HG03280 (cell line): Measurements from ENCODE around the gene AP5S1.
"Not testable (repeated sequence)": the region's sequence is repeated elsewhere in the genome, so short reads cannot be mapped to it uniquely, and the experiment has no call there.

Source experiments
- ATAC-seq: cut with Tn5 transposase; IDR thresholded peaks from one replicate; pipeline ENCODE4 v1.9.1; 2021; ENCODE audit warnings: mild to moderate bottlenecking, moderate library complexity; ENCODE audit not compliant: unreplicated experiment

Gene AP5S1

DNA sequence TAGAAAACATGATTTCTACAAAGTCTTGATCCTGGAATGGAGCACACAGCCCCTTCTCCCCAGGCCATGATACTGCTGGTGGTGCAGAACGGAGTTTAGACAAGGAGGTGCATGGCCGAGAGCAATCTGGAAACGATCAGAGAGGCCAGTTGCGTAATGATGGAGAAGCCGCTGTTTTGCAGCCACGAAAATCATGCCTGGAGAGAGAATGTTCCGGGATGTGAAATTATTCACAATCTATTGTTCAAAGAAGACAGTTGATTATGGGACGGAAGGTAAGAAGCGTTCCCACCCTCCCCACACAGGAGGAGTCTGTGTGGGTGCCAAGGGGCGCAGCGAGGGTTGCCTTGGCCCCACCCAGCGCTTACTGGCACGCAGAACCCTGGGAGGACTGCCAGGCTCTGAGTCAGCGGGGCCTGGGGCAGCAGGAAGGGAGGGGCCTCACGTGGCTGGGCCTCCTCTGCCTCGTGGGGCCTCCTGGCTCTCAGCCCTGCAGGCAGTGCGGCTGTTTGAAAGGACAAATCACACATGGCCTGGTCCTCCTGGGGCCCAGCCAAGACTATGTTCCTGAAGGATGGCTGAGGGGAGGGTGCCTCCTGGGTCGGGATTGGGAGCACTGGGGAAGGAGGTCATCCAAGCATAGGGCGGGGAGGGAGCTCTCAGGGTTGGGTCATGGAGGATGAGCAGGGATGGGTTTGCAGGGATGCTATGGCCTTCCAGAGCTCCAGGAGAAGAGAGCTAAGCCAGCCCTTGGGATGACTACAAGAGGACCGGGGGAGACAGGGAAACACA lies 8.7 kb upstream of the AP5S1 start:
- no peak for ATAC-seq

DNA sequence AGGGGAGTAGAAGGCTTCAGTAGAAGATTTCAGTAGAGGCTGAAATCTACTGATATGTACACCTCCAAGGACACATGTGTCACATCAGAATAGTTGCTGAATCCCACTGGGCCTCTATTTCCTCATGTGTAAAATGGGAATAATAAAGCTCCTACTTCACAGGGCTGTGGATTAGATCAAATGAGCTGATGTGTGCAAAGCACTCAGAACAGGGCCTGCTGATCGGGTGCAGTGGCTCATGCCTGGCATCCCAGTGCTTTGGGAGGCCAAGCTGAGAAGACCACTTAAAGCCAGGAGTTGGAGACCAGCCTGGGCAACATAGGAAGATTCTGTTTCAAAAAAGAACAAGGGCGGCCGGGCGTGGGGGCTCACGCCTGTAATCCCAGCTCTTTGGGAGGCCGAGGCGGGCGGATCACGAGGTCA lies 8.1 kb upstream of the AP5S1 start:
- ATAC-seq = no peak

DNA sequence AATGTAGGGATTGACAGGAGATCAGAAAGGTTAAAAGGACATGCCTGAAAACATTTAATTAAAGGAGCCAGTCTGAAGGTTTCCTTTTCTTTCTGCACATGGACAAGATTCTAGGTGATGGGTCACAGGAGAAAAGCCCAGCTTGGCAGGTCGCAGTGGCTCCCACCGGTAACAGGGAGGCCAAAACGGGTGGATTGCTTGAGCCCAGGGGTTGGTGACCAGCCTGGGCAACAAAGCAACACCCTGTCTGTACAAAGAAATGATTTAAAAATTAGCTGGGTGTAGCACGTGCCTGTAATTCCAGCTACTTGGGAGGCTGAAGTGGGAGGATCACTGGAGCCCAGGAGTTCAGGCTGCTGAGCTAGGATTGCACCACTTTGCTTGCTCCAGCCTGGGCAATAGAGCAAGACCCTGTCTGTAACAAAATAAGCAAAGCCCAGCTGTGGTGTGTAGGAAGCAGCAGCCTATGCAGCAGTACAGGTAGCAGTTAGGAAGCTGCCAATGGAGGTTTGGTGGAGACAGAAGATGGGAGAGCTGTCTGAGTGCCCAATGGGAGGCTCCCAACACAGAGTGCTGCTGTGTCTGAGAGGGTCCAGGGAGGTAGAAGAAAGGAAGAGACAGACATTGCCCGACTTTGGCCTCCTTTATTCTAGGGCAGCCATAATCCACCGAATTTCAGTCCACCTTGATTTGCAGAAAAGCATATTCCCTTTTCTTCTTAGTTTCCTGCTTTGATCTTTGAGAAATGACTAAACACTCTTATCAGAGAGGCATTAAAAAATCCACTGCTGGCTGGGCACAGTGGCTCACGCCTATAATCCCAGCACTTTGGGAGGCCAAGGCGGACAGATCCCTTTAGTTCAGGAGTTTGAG lies 7.1 kb upstream of the AP5S1 start:
- ATAC-seq = no peak

DNA sequence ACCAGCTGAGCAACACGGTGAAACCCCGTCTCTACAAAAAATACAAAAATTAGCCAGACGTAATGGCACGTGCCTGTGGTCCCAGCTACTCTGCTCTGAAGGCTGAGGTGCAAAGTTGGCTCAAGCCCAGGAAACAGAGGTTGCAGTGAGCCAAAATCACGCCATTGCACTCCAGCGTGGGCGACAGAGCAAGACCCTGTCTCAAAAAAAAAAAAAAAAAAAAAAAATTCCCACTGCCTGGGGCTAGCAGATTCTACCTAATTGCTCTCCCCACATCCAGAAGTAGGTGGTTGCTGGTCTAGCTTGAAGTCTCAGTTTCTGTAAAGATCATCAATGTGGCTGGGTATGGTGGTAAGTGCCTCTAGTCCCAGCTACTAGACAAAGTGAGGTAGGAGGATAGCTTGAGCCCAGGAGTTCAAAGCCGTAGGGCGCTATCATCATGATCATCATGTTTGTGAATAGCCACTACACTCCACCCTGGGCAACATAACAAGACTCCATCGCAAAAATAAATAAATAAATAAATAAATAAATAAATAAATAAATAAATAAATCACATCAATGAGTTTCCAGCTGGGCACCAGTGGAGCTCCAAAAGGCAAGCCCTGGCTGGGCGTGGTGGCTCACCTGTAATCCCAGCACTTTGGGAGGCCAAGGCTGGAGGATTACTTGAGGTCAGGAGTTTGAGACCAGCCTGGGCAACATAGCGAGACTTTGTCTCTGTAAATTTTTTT lies 6.3 kb upstream of the AP5S1 start:
- no peak for ATAC-seq

DNA sequence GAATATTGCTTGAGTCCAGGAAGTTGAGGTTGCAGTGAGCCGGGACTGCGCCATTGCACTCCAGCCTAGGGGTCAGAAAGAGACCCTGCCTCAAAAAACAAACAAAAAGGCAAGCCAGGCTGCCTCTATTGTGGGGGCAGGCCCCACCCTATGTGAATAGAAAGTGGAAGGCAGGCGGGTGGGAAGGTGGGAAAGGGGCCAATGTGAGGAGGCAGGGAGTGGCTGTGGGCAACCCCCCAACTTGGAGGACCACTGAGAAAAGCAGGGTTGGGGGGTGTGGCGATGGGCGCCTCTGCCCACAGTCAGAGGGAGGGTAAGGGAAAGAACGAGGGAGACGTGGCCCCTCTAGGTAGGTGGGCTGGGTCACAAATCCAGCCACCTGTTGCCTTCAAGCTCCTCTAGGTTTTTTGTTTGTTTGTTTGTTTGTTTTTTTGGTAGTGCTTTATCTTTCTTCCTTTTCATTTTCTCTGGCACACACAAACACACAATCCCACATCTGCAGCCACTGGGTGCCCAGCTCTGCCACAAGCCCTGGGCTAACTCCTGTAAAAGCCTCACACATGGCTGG lies 5.3 kb upstream of the AP5S1 start:
- no peak for ATAC-seq

DNA sequence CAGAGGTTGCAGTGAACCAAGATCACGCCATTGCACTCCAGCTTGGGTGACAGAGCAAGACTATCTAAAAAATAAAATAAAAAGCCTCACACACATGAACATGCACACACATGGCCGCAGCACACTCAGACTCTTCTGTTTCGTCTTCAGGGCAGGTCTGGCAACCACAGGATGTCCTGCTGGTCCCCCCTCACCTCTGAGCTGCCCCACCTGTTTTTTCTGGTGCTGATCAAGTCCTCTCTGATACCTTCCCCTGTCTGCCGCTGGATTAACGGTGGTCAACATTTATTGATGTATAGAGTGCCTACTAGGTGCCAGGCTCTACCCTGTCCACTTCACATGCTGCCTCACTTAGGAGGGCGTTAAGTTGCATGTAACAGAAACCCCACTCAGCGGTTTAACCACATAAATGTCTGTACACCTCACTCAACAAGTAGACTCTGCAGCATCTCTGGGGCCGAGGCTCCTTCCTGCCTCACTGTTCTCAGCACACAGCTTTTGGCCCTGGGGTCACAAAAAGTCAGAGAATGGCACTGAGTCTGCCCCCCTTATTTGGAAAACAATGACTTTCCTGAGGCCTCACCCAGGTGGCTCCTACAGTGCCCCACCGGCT lies 4.5 kb upstream of the AP5S1 start:
- no peak for ATAC-seq

DNA sequence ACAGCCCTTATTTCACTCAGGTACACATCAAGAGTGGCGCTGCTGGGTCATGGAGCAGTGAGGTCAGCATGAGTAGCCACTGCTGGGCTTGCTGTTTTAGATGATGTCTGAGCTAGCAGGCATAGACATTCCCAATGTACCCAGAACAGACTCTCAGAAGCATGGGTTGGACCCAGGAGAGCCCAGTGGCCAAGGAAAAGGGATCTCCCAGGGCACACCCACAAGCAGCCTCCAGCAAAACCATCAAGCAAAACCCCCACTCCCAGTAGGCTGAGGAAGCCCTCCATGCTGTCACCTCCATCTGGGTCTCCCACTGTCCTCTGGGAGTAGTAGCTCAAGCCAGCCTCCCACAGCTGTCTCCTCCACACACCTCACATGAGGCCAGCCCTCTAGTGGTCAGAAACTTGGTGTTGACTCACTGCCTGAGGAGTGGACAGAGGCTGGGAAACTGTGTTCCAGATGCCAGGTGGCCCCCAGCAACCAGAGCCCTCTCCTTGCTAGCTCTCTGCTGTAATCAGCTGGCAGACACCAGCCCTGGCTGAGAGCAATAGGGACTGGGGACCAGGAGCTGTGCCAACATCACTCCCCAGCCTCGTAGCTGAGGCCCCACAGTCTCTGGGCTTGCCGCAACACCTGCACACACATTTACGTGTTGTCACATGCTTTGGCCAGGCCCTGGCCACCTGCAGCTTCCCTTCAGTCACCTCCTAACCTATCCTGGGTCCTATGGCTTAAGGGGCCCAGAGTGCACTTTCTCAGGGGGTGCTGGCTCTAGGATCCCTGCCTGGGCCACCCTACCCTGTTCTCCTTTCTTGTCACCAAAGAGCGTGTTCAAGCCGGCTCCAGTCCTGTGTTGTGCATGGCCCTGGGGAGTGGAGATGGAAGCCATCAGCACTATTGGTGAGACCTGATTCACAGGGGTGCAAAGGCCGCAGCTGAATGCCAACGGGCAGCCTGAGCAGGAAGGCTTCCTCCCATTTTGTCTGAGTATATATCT lies 1.9 kb upstream of the AP5S1 start:
- ATAC-seq = no peak

DNA sequence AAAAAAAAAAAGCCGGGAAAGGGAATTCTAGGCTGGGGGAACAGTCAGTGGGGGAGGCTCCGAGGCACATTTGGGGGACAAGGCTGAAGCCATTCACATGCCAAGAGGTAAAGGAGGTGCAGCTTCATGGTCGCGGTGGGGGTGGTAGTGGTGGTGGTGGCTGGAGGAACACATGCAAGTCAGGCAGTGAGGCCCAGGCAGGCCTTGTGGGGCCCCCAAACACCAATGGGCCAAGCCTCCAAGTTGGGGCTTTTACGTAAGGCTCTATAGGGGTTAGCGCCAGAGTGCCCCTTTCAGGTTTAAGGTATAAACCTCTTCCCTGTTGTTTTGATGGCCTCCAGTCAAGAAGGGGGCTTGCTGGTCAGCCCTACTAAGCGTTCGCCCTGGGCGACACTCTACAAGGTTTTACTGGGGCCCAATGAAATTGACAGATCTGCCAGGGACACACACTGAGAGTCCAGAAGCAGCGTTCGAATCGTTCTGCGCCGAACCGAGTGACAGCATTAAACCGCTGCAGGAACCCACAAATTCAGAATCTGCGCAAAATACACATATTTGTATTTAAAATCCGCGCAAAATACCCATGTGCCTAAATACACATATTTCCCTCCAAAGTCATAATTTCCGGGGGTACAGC lies 818 bp upstream of the AP5S1 start:
- ATAC-seq = no peak

DNA sequence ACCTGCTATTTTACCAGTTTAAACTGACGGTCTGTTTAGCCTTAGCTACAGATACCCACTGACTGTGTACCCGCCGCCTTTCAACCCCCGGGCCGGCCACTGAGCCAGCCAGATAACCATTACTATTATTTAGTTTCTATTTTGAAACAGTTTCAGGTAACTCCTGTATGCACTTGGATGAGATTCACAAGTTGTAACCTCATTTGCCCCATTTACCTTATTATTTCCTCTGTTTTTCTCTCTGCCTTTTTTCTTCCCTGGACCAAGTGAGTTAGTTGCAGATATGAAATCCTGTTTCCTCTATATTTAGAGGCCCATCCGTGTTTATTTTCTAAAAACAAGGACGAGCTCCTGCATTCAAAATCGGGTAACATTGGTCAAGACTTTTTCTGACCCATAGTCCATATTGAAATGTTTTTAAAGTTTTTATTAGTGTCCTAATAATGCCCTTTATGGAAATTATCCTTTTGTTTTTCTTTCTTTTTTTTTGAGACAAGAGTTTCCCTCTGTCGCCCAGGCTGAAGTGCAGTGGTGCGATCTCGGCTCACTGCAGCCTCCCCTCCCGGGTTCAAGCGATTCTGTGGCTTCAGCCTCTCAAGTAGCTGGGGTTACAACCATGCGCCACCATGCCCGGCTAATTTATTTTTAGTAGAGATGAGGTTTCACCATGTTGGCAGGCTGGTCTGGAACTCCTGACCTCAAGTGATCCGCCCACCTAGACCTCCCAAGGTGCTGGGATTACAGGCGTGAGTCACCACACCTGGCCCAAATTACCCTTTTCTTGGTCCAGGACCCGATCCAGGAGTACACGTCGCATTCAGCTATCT lies 767 bp downstream of the AP5S1 start:
- ATAC-seq = no peak

DNA sequence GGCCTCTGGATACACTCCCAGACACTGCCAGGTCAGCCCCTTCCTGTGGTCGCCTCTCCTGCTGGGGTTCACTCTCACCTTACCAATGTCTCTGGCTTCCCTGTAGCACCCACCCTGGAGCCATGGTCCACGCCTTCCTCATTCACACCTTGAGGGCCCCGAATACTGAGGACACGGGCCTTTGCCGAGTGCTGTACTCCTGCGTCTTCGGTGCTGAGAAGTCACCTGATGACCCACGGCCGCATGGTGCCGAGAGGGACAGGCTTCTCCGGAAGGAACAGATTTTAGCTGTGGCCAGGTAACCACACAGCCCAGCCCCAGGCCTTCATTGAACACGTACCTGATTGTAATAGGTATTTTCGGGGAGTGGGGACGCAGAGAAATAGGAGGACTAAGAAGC lies 1.6 kb downstream of the AP5S1 start:
- no peak for ATAC-seq

DNA sequence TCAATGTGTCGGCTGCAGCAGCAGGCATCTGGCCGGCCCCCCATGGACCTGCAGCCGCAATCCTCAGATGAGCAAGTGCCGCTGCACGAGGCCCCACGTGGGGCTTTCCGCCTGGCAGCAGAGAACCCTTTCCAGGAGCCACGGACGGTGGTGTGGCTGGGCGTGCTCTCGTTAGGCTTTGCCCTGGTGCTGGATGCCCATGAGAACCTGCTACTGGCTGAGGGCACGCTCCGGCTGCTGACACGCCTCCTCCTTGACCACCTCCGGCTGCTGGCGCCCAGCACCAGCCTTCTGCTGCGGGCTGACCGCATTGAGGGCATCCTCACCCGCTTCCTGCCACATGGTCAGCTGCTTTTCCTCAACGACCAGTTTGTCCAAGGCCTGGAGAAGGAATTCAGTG lies 3.5 kb downstream of the AP5S1 start:
- no peak for ATAC-seq

DNA sequence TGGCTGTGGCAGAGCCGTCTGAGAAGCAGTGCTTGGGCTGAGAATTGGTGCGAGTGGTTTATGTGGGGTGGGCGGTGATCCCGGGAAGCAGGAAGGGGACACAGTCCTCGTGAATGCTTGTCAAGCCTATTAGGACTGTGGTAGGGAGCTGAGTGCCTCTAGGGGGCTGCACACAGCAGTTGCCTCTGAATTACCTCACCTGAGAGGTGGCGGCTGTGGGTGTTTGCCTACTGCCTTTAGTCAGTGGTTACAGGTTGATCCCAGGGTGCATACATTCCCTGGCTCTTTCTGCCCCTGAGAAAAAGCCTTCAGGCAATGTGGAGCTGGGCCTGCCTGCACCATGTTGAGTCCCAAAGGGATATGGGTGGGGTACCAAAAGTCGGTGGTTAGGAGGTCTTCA lies 5.2 kb downstream of the AP5S1 start:
- ATAC-seq = no peak

DNA sequence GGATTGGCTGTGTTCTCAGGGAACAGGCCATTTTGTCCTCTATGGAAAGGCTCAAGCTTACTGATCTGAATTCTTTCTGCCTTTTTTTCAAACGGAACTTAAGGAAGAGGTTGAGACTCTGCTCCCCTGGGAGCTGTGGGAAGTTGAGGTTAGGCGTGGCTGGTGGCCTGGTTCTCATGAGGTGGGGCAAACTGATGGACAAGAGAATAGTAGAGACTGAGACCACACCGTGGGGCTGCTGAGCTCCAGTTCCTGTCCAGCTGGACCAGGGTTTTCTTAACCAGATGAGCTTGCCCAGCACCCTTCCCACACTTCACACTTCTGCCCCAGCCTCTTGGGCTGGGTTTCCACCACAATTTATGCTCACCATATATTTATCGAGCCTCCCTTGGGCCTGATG lies 6.1 kb downstream of the AP5S1 start:
- ATAC-seq = no peak

DNA sequence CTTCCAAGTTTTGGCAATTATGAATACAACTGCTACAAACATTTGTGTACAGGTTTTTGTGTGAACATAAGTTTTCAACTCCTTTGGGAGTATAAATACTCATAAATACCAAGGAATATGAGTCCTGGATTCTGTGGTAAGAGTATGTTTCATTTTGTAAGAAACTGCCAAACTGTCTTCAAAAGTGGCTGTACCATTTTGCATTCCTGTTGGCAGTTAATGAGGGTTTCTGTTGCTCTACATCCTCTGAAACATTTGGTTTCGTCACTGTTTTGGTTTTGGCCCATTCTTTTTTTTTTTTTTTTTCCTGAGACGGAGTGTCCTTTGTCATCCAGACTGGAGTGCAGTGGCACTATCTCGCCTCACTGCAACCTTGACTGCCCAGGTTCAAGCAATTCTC lies 8.5 kb downstream of the AP5S1 start:
- no peak for ATAC-seq

DNA sequence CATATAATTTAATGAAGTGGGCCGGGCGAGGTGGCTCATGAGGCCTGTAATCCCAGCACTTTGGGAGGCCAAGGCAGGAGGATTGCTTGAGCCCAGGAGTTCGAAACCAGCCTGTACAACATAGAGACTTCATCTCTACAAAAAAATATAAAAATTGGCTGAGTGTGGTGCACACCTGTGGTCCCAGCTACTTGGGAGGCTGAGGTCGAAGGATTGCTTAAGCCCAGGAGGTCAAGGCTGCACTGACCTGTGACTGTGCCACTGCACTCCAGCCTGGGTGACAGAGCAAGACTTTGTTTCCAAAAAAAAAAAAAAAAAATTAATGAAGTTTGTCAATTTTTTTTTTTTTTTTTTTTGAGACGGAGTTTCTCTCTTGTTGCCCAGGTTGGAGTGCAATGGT lies 9.5 kb downstream of the AP5S1 start:
- not testable (repeated sequence) for ATAC-seq

DNA sequence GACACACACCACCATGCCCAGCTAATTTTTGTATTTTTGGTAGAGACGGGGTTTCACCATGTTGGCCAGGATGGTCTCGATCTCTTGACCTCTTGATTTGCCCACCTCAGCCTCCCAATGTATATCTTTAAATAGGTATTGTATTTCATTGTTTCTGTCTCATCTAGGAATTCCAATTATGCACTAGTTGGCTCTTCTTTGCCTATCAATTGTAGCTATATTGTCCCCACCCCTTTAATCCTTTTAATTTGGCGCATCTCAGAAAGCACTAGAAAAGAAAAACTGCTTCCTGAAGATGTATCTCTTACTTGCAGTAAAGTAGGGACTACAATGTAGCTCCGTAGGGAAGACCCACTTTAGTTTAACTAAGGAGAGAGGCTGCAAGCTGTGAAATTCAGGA lies 15.8 kb downstream of the AP5S1 start:
- no peak for ATAC-seq

DNA sequence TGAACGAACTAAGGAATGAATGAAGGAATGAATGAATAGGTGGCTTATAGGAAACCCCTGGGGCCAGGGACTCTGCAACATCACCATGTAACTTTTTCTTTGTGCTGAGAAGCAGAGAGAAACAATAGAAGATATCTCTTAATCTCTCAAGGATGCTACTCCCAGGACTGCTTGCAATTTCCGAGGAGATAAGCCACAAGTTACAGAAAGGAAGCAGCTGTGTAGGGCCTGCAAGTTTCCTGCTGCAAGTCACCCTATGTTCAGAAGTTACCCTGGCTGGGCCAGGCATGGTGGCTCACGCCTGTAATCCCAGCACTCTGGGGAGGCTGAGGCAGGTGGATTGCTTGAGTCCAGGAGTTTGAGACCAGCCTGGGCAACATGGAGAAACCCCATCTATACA lies 19.0 kb downstream of the AP5S1 start:
- ATAC-seq = no peak

DNA sequence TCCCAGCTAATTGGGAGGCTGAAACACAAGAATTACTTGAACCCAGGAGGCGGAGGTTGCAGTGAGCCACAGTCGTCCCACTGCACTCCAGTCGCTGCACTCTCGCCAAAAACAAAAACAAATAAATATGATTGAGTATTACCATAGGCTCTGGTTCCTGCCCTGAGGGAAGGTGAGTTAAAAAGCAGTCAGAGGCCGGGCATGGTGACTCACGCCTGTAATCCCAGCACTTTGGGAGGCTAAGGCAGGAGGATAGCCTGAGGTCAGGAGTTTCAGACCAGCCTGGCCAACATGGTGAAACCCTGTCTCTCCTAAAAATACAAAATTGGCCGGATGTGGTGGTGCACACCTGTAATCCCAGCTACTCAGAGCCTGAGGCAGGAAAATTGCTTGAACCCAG lies 19.9 kb downstream of the AP5S1 start:
- ATAC-seq = not testable (repeated sequence)
